ENCODE measurements around the gene CISTR.
A peak's percentile ranks its signal among the peaks of the same experiment; 100 is the strongest.
"Not testable (repeated sequence)": the region's sequence is repeated elsewhere in the genome, so short reads cannot be mapped to it uniquely, and the experiment has no call there.

The CISTR gene

GRCh38 chr12:53762793-53763192 lies 11.0 kb upstream of the CISTR start:
- DNase-seq = not testable (repeated sequence)

- DNase-seq = no peak
Measured at GRCh38 chr12:53761306-53761705, 9.5 kb upstream of the CISTR start.

GRCh38 chr12:53759261-53759660 lies 7.5 kb upstream of the CISTR start:
- DNase-seq = no peak

- no peak for DNase-seq
Measured at GRCh38 chr12:53758730-53759103, 6.9 kb upstream of the CISTR start.

GRCh38 chr12:53758081-53758729 lies 6.4 kb upstream of the CISTR start:
- no peak for DNase-seq

- DNase-seq = peak; percentile 90
Measured at GRCh38 chr12:53757101-53757770, 5.5 kb upstream of the CISTR start.

GRCh38 chr12:53756300-53757100 lies 4.7 kb upstream of the CISTR start:
- DNase-seq = no peak

GRCh38 chr12:53755893-53756292 lies 4.1 kb upstream of the CISTR start:
- no peak for DNase-seq

- no peak for DNase-seq
Measured at GRCh38 chr12:53755451-53755891, 3.7 kb upstream of the CISTR start.

- no peak for DNase-seq
Measured at GRCh38 chr12:53754633-53755264, 3.0 kb upstream of the CISTR start.

- no peak for DNase-seq
Measured at GRCh38 chr12:53754188-53754585, 2.4 kb upstream of the CISTR start.

- DNase-seq = no peak
Measured at GRCh38 chr12:53752621-53753020, 842 bp upstream of the CISTR start.

GRCh38 chr12:53752192-53752601 lies 418 bp upstream of the CISTR start:
- no peak for DNase-seq

- no peak for DNase-seq
Measured at GRCh38 chr12:53750812-53751335, 905 bp downstream of the CISTR start.

- no peak for DNase-seq
Measured at GRCh38 chr12:53749986-53750811, 1.6 kb downstream of the CISTR start.

GRCh38 chr12:53748072-53748840 lies 3.5 kb downstream of the CISTR start:
- DNase-seq = no peak

- no peak for DNase-seq
Measured at GRCh38 chr12:53747095-53747494, 4.7 kb downstream of the CISTR start.

GRCh38 chr12:53746592-53747092 lies 5.1 kb downstream of the CISTR start:
- peak; percentile 90 for DNase-seq

- DNase-seq = no peak
Measured at GRCh38 chr12:53744751-53745150, 7.0 kb downstream of the CISTR start.

- no peak for DNase-seq
Measured at GRCh38 chr12:53744130-53744441, 7.7 kb downstream of the CISTR start.
